ENCODE results near the gene BCDIN3D. TPM values are rescaled to one million over a fixed set of nuclear protein-coding genes. Genes with fewer than 3 reads are reported as not detected.

BCDIN3D gene
- 2.5 and 3.1 TPM in 2 replicates for total RNA-seq
- polyA plus RNA-seq = 1.8 TPM in 2 replicates
- 1.5 and 1.7 TPM in 2 replicates for polyA plus RNA-seq (2011; cell fraction: cytosol; rRNA removed)
- 1.4 and 1.5 TPM in 2 replicates for polyA plus RNA-seq (2011; cell fraction: nucleus; rRNA removed)
- polyA plus RNA-seq (2012) = 1.1 and 2.1 TPM in 2 replicates
- 0.92 and 2.1 TPM in 2 replicates for polyA minus RNA-seq
- polyA minus RNA-seq (2011; cell fraction: cytosol; rRNA and poly(A)+ RNA removed) = 1.9 TPM
- polyA minus RNA-seq (2011; cell fraction: nucleus; rRNA and poly(A)+ RNA removed) = 1.2 and 2.4 TPM in 2 replicates
- Bru-seq, nascent RNA = percentile 58 among the genes with signal in this experiment
- percentile 48 among the genes with signal in this experiment for BruChase-seq, experiment 1, labeled RNA remaining after a 6-hour chase
- percentile 47 among the genes with signal in this experiment for BruChase-seq, experiment 2, labeled RNA remaining after a 2-hour chase
- long read RNA-seq, partial matches to known transcripts = 0 of 4 reads
- long read RNA-seq, other reads (novel, unspliced or antisense) = 3 of 4 reads

- POLR2A ChIA-PET = interaction anchor here (1.0 to 1.8 kb wide), 5 partner anchors 14 to 102 kb away, joined by 3 to 10 read pairs (median 6); partner anchors contain the start of genes NCKAP5L and TMBIM6
- H3K4me3 ChIP-seq (replicated peaks in 1 of 3; ENCODE audit: insufficient read depth in 1 of 3, low read depth in 1 of 3, low read length in 3 of 3) = peak within 1 kb of the TSS; percentile 24 to 71 (median 71)
- no peaks in the 10 kb centered on the region for H3K9me1 ChIP-seq (replicated peaks; ENCODE audit: control insufficient read depth, extremely low read depth, insufficient read depth, low read length)
- BruUV-seq (replicated peaks) = TSS peak; percentile 88
- H3K9me3 ChIP-seq (replicated peaks; ENCODE audit: control insufficient read depth, insufficient read depth, low read length) = no peaks in the 10 kb centered on the region
- intact Hi-C loops (cut with micrococcal nuclease) = no loop called here
- dilution Hi-C loops (cut with MboI; ENCODE audit: extremely low pct_ligation_motif_present, low sequenced_read_pairs) = no loop called here
- peak; percentile 91 for TF ChIP-seq POLR2A (IDR thresholded peaks at IDR 0.05; ENCODE audit: low read depth, low read length)
- TF ChIP-seq, protein P1, sequence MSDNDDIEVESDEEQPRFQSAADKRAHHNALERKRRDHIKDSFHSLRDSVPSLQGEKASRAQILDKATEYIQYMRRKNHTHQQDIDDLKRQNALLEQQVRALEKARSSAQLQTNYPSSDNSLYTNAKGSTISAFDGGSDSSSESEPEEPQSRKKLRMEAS (IDR thresholded peaks at IDR 0.05; ENCODE audit: insufficient read depth, insufficient read length) = peak; percentile 36
- no peak for TF ChIP-seq GATA2 (IDR thresholded peaks at IDR 0.05; ENCODE audit: insufficient read depth, insufficient read length, low read depth, low read length)
- TF ChIP-seq EZH2 (IDR thresholded peaks at IDR 0.05; ENCODE audit: borderline replicate concordance, low read depth, low read length, severe bottlenecking) = no peak
- TF ChIP-seq FOS (IDR thresholded peaks at IDR 0.05; ENCODE audit: borderline replicate concordance, insufficient read depth, low read length) = peak; percentile 21
- TF ChIP-seq MYC (IDR thresholded peaks at IDR 0.05; ENCODE audit: low read depth, low read length) = peak; percentile 34
- TF ChIP-seq CTCF (IDR thresholded peaks at IDR 0.05; ENCODE audit: extremely low read depth in 1 of 2, insufficient read depth in 1 of 2, low read depth in 1 of 2, low read length in 2 of 2) = no peak
- TF ChIP-seq POLR2AphosphoS5 (IDR thresholded peaks at IDR 0.05; ENCODE audit: insufficient read depth, low read depth, low read length) = peak; percentile 91
- TF ChIP-seq JUN (IDR thresholded peaks at IDR 0.05; ENCODE audit: borderline replicate concordance, insufficient read depth, insufficient read length, low read depth) = no peak
- no peaks in the 10 kb centered on the region for H4K20me1 ChIP-seq (replicated peaks; ENCODE audit: control insufficient read depth, extremely low read depth, insufficient read depth, low read length)
- peak within 1 kb of the TSS; percentile 88 for H2AFZ ChIP-seq (ENCODE audit: low read depth, low read length)
- no peaks in the 10 kb centered on the region for H3K36me3 ChIP-seq (ENCODE audit: control insufficient read depth in 2 of 2, extremely low read depth in 1 of 2, insufficient read depth in 2 of 2, low read length in 2 of 2)
- no peaks in the 10 kb centered on the region for H3K79me2 ChIP-seq (ENCODE audit: control insufficient read depth, insufficient read depth, low read length)
- CTCF ChIA-PET = interaction anchor here (0.9 to 6.1 kb wide), 6 partner anchors 24 to 228 kb away, joined by 3 to 115 read pairs (median 5); partner anchors contain the start of gene TMBIM6
- H3K4me1 ChIP-seq (ENCODE audit: control insufficient read depth, extremely low read depth, insufficient read depth, low read length) = peaks cover 12% of the 10 kb centered on the region
- H3K4me2 ChIP-seq (ENCODE audit: insufficient read depth, low read length) = peak within 1 kb of the TSS; percentile 90
- FAIRE-seq = peak; percentile 80
- peak within 1 kb of the TSS; percentile 78 for H3K9ac ChIP-seq (replicated peaks; ENCODE audit: extremely low read depth, insufficient read depth, low read length)
- DNase-seq (ENCODE audit: low read depth, low spot score) = peak; percentile 91
- H3K27ac ChIP-seq (ENCODE audit: insufficient read depth, low read depth, low read length) = peak within 1 kb of the TSS; percentile 50
- H3K27me3 ChIP-seq (ENCODE audit: control insufficient read depth in 2 of 2, insufficient read depth in 2 of 2, low read length in 2 of 2) = peaks cover 4 to 5% of the 10 kb centered on the region in 2 experiments
Observed at GRCh38 chr12:49842519-49843352, at the start of gene BCDIN3D. Gene BCDIN3D (minus strand): TSS chr12:49843106. CDS start chr12:49843087, 19 bp downstream.
